HepG2 (cell line): ENCODE data around the gene RHBDL3. TPM values are rescaled to one million over a fixed set of nuclear protein-coding genes. Genes with fewer than 3 reads are reported as not detected.

Experiments
- FOXO1 ChIP-seq: sonication (generic); formaldehyde crosslinking; IDR thresholded peaks from 2 replicates; pipeline ENCODE4 v1.4.0; 2020; ENCODE audit warnings: missing genetic modification reagents
- HOXA3 ChIP-seq: sonication (generic); formaldehyde crosslinking; IDR thresholded peaks from 2 replicates; pipeline ENCODE4 v1.5.0; 2020; ENCODE audit warnings: missing genetic modification reagents
- KDM5A ChIP-seq: fragments of 200-600 bp; sonication (generic); IDR thresholded peaks from 2 replicates; pipeline ENCODE4 v1.7.0; 2018; ENCODE audit warnings: antibody characterized with exemption, mild to moderate bottlenecking, low read length, borderline replicate concordance
- MBD4 ChIP-seq: IDR thresholded peaks from 2 replicates; pipeline ENCODE4 v1.6.1; 2012; ENCODE audit warnings: low read length, inconsistent platforms, borderline replicate concordance
- RXRA ChIP-seq: sonication (generic); formaldehyde crosslinking; IDR thresholded peaks from 2 replicates; pipeline ENCODE4 v1.5.1; 2020; ENCODE audit warnings: missing genetic modification reagents
- SIN3A ChIP-seq: IDR thresholded peaks from 2 replicates; pipeline ENCODE4 v1.6.1; 2011; ENCODE audit warnings: low read depth, mild to moderate bottlenecking, control low read depth, low read length, borderline replicate concordance
- SRSF9 ChIP-seq: fragments of 200-400 bp; formaldehyde crosslinking; IDR thresholded peaks from 2 replicates; pipeline ENCODE4 v1.6.1; 2018; ENCODE audit warnings: borderline replicate concordance, mild to moderate bottlenecking, low read depth, low read length; ENCODE audit not compliant: insufficient read depth, poor library complexity, severe bottlenecking
- ZNF550 ChIP-seq: sonication (generic); formaldehyde crosslinking; IDR thresholded peaks from 2 replicates; pipeline ENCODE4 v1.4.0; 2020; ENCODE audit warnings: mild to moderate bottlenecking, missing genetic modification reagents, borderline replicate concordance
- ZNF577 ChIP-seq: sonication (generic); formaldehyde crosslinking; IDR thresholded peaks from 2 replicates; pipeline ENCODE4 v1.4.0; 2020; ENCODE audit warnings: mild to moderate bottlenecking, low read depth, missing genetic modification reagents, borderline replicate concordance
- ZNF773 ChIP-seq: sonication (generic); formaldehyde crosslinking; IDR thresholded peaks from 2 replicates; pipeline ENCODE4 v1.4.0; 2020; ENCODE audit warnings: missing genetic modification reagents, borderline replicate concordance
- polyA plus RNA-seq, 8 experiments: library from polyadenylated mRNA; depleted of rRNA in 3 of 8; stranded (reverse) in 7 of 8; unstranded in 1 of 8; fragments of >200 nt; fragmentation: Illumina TruSeq in 4 of 8; extraction: Trizol in 4 of 8; gene quantifications; 2 replicates each; pipeline versions ENCODE4 v1.2.1 to v1.2.3, GENCODE V29; 2011 to 2016; ENCODE audit warnings: low read depth in 4 of 8, missing spikeins in 1 of 8, mixed read lengths in 1 of 8; ENCODE audit not compliant: insufficient read depth in 1 of 8
- total RNA-seq, 5 experiments: library from RNA; depleted of rRNA; stranded (reverse); fragments of >200 nt; fragmentation: Illumina TruSeq; extraction: Trizol; gene quantifications; 2 replicates each; pipeline ENCODE4 v1.2.3, GENCODE V29; 2016; ENCODE audit warnings: low read depth in 1 of 5
- TF ChIP-seq, protein P1 (sequence below): sonication (generic); formaldehyde crosslinking; IDR thresholded peaks from 2 replicates; pipeline ENCODE4 v1.4.0; 2020; ENCODE audit warnings: mild to moderate bottlenecking, missing genetic modification reagents
- TF ChIP-seq, protein P2 (sequence below): sonication (generic); formaldehyde crosslinking; IDR thresholded peaks from 2 replicates; pipeline ENCODE4 v1.5.0; 2020; ENCODE audit warnings: mild to moderate bottlenecking, missing genetic modification reagents
- TF ChIP-seq, protein P3 (sequence below): IDR thresholded peaks from 2 replicates; pipeline ENCODE4 v1.6.1; 2016; ENCODE audit warnings: mild to moderate bottlenecking

RHBDL3 gene
- total and polyA plus RNA-seq, 2 of the 13 experiments (the other 11 are each of a cell fraction or from before 2014, with no cell fraction given), result 0.09 TPM; not detected in 1

DNA sequence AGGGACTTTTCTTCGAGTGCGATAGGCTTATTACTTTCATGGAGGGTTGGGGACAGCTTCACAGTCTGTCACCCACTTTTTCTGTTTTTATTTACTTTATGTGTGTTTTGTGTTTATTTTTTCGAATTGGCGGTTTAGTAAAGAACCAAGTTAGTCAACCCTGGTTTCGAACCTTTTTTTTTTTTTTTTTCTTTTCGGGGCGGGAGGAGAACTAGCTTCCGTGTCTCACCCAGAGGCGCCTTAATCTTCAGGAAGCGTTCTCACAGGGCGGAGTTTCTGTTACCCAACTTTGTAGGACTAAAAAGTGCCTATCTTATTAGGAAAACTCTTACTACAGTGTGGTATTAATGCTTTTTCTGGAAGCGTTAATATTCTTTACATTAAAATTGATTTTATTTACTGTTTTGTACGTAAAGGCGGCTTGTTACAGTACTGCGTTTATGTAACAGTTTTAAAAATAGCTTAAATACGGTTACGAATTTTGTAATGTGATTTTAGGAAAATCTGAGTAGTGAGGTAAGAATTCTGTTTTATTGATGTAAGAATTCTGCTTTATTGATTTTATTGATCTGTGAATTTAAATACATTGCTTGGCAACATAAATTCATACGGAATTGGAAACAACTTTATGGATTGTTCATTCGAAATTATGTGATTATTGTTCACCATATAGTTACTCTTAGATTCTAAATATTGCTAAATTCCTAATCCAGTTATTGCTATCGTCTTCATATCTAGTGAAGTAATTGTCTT, 85.2 kb downstream of the RHBDL3 start (continued):
- TF ChIP-seq ZNF773 (CRISPR knock-in tag), result no peak
- TF ChIP-seq, protein P1, sequence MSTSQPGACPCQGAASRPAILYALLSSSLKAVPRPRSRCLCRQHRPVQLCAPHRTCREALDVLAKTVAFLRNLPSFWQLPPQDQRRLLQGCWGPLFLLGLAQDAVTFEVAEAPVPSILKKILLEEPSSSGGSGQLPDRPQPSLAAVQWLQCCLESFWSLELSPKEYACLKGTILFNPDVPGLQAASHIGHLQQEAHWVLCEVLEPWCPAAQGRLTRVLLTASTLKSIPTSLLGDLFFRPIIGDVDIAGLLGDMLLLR (CRISPR knock-in tag), result no peak
- TF ChIP-seq, protein P2, sequence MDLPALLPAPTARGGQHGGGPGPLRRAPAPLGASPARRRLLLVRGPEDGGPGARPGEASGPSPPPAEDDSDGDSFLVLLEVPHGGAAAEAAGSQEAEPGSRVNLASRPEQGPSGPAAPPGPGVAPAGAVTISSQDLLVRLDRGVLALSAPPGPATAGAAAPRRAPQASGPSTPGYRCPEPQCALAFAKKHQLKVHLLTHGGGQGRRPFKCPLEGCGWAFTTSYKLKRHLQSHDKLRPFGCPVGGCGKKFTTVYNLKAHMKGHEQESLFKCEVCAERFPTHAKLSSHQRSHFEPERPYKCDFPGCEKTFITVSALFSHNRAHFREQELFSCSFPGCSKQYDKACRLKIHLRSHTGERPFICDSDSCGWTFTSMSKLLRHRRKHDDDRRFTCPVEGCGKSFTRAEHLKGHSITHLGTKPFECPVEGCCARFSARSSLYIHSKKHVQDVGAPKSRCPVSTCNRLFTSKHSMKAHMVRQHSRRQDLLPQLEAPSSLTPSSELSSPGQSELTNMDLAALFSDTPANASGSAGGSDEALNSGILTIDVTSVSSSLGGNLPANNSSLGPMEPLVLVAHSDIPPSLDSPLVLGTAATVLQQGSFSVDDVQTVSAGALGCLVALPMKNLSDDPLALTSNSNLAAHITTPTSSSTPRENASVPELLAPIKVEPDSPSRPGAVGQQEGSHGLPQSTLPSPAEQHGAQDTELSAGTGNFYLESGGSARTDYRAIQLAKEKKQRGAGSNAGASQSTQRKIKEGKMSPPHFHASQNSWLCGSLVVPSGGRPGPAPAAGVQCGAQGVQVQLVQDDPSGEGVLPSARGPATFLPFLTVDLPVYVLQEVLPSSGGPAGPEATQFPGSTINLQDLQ (CRISPR knock-in tag), result no peak
- peak; percentile 5; the same call in 1 of the 2 replicates for TF ChIP-seq SIN3A
- TF ChIP-seq ZNF550, result no peak
- TF ChIP-seq FOXO1 (CRISPR knock-in tag), result no peak
- TF ChIP-seq HOXA3 (CRISPR knock-in tag), result no peak
- no peak for TF ChIP-seq SRSF9
- TF ChIP-seq ZNF577 (CRISPR knock-in tag), result no peak
- 0 out of 2 replicates have a peak, but pooled peaks have one; percentile 40 for TF ChIP-seq MBD4
- 0 out of 2 replicates have a peak, but pooled peaks have one; percentile 15 for TF ChIP-seq KDM5A
- TF ChIP-seq, protein P3, sequence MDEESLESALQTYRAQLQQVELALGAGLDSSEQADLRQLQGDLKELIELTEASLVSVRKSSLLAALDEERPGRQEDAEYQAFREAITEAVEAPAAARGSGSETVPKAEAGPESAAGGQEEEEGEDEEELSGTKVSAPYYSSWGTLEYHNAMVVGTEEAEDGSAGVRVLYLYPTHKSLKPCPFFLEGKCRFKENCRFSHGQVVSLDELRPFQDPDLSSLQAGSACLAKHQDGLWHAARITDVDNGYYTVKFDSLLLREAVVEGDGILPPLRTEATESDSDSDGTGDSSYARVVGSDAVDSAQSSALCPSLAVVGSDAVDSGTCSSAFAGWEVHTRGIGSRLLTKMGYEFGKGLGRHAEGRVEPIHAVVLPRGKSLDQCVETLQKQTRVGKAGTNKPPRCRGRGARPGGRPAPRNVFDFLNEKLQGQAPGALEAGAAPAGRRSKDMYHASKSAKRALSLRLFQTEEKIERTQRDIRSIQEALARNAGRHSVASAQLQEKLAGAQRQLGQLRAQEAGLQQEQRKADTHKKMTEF (CRISPR knock-in tag), result no peak
- TF ChIP-seq RXRA (CRISPR knock-in tag), result no peak
